GM12891 (cell line): ENCODE measurements around the gene MST1.
"Not testable (repeated sequence)": the region's sequence is repeated elsewhere in the genome, so short reads cannot be mapped to it uniquely, and the experiment has no call there.

Source experiments
- POLR2A ChIP-seq: IDR thresholded peaks from 2 replicates; pipeline ENCODE4 v1.6.1; 2011; ENCODE audit warnings: low read depth, low read length, control low read depth
- POLR2AphosphoS5 ChIP-seq: IDR thresholded peaks from 2 replicates; pipeline ENCODE4 v1.6.1; 2011; ENCODE audit warnings: low read depth, low read length, control low read depth
- POU2F2 ChIP-seq: IDR thresholded peaks from 2 replicates; pipeline ENCODE4 v1.6.1; 2011; ENCODE audit warnings: low read depth, mild to moderate bottlenecking, control low read depth, low read length, moderate library complexity
- TAF1 ChIP-seq: IDR thresholded peaks from 2 replicates; pipeline ENCODE4 v1.6.1; 2011; ENCODE audit warnings: low read depth, low read length, control low read depth

DNA sequence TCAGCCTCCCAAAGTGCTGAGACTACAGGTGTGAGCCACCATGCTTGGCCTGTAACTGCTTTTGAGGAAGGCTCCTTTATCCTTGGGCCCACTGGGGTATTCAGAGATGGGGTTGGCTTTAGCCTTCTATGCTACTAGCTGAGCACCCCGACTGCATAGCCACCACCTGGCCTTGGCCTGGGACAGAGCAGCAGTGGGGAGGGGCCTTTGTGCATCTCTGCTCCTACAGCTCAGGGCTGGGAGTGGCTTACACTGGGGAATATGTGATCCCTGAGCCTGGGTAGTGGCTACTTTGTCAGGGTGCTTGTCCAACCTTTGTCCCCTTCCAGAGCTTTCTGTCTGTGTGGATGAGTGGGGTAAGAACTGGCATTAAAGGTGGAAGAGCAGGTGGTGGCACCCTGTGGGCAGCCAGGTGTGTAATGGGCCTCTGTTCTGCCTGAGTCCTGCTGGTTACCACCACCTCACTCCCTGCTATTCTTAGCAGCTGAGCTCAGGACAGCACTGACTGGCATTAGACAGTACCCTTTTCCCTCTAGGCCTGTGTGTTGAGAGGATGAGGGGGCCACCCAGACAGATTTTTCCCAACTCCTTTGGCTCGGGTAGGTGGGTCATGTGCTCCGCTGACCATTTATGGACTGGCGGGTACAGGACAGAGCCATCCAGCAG is 6.2 kb upstream of the MST1 start:
- TF ChIP-seq POLR2A, POLR2AphosphoS5, TAF1, POU2F2: not testable (repeated sequence)
